SK-N-SH (cell line): ENCODE results near the gene TTC38. TPM values are rescaled to one million over a fixed set of nuclear protein-coding genes. Genes with fewer than 3 reads are reported as not detected.

Source experiments
- CTCF ChIA-PET: fragments of 300-600, 350-600 bp; formaldehyde crosslinking; extraction: SDS; loops from one replicate; lab custom pipeline; 2021; lab: Yijun Ruan, JAX
- POLR2A ChIA-PET: fragments of 350-600 bp; sonication (Branson Sonifier 250); formaldehyde crosslinking; extraction: SDS; loops from one replicate; lab custom pipeline; 2020; ENCODE audit warnings: antibody characterized with exemption, inconsistent platforms; lab: Yijun Ruan, JAX
- DNase-seq: peaks from one replicate; pipeline ENCODE4 v3.0.0; 2012
- H2AFZ ChIP-seq: fragments of 200-600 bp; sonication (generic); 2 replicates; pipeline ENCODE4 v1.8.1; 2016; ENCODE audit warnings: antibody characterized with exemption, mild to moderate bottlenecking, low read depth
- H3F3A ChIP-seq: fragments of 200-600 bp; sonication (generic); replicated peaks from 2 replicates; pipeline ENCODE3; 2016; ENCODE audit warnings: antibody characterized with exemption, mild to moderate bottlenecking; ENCODE audit not compliant: insufficient read depth
- H3K27ac ChIP-seq, 2 experiments: fragments of 200-500 bp in 1 of 2; fragments of 200-600 bp in 1 of 2; sonication (Bioruptor generic) in 1 of 2; sonication (generic), shearing (Covaris generic) in 1 of 2; 2 replicates each; pipeline versions ENCODE4 v1.5.1 to v1.6.1; 2014 to 2016; ENCODE audit warnings: low read depth in 2 of 2, inconsistent platforms in 1 of 2, low read length in 1 of 2, mild to moderate bottlenecking in 1 of 2, mixed read lengths in 1 of 2
- H3K27me3 ChIP-seq: fragments of 200-600 bp; sonication (generic), shearing (Covaris generic); 2 replicates; pipeline ENCODE4 v1.6.1; 2016; ENCODE audit warnings: mixed run types; ENCODE audit not compliant: insufficient read depth
- H3K36me3 ChIP-seq, 2 experiments: fragments of 200-500 bp in 1 of 2; fragments of 200-600 bp in 1 of 2; sonication (Bioruptor generic) in 1 of 2; sonication (generic) in 1 of 2; replicated peaks in 1 of 2; 2 replicates each; pipeline versions ENCODE3 to v1.5.1; 2014 to 2016; ENCODE audit warnings: low read length in 1 of 2, mild to moderate bottlenecking in 1 of 2; ENCODE audit not compliant: insufficient read depth in 2 of 2, control insufficient read depth in 1 of 2
- H3K4me1 ChIP-seq, 2 experiments: fragments of 200-500 bp in 1 of 2; fragments of 200-600 bp in 1 of 2; sonication (Bioruptor generic) in 1 of 2; sonication (generic), shearing (Covaris generic) in 1 of 2; 2 replicates each; pipeline versions ENCODE4 v1.5.1 to v1.6.1; 2014 to 2016; ENCODE audit warnings: low read depth in 1 of 2, low read length in 1 of 2, mixed run types in 1 of 2; ENCODE audit not compliant: insufficient read depth in 2 of 2, control insufficient read depth in 1 of 2
- H3K4me2 ChIP-seq: fragments of 200-600 bp; sonication (generic), shearing (Covaris generic); 2 replicates; pipeline ENCODE4 v1.6.1; 2017; ENCODE audit warnings: mixed run types
- H3K4me3 ChIP-seq, 2 experiments: fragments of 200-500 bp in 1 of 2; fragments of 200-600 bp in 1 of 2; sonication (Bioruptor generic) in 1 of 2; sonication (generic), shearing (Covaris generic) in 1 of 2; 2 replicates each; pipeline versions ENCODE4 v1.5.1 to v1.8.1; 2014 to 2016; ENCODE audit warnings: low read depth in 2 of 2, inconsistent platforms in 1 of 2, low read length in 1 of 2, mild to moderate bottlenecking in 1 of 2, mixed read lengths in 1 of 2, moderate library complexity in 1 of 2
- H3K79me2 ChIP-seq: fragments of 200-600 bp; sonication (generic); 2 replicates; pipeline ENCODE4 v1.8.1; 2017; ENCODE audit warnings: mild to moderate bottlenecking; ENCODE audit not compliant: insufficient read depth
- H3K9ac ChIP-seq: fragments of 200-600 bp; sonication (generic); 2 replicates; pipeline ENCODE4 v1.6.1; 2017; ENCODE audit warnings: mixed run types
- H3K9me2 ChIP-seq: fragments of 200-600 bp; sonication (generic); 2 replicates; pipeline ENCODE4 v1.6.1; 2017; ENCODE audit warnings: mixed run types
- H3K9me3 ChIP-seq: fragments of 200-600 bp; sonication (generic); 2 replicates; pipeline ENCODE4 v1.6.1; 2017; ENCODE audit warnings: mixed run types, mild to moderate bottlenecking, moderate library complexity
- H4K20me1 ChIP-seq: fragments of 200-600 bp; sonication (generic); 2 replicates; pipeline ENCODE4 v1.6.1; 2017; ENCODE audit warnings: mild to moderate bottlenecking, mixed run types; ENCODE audit not compliant: insufficient read depth
- CHD2 ChIP-seq: fragments of 150-350 bp; IDR thresholded peaks from 2 replicates; pipeline ENCODE4 v1.6.1; 2018; ENCODE audit warnings: low read length; ENCODE audit not compliant: partially characterized antibody
- EP300 ChIP-seq, 2 experiments: IDR thresholded peaks; 2 replicates each; pipeline versions ENCODE4 v1.4.0 to v1.6.1; 2012; ENCODE audit warnings: borderline replicate concordance in 1 of 2, low read depth in 1 of 2, low read length in 1 of 2
- FOXM1 ChIP-seq: IDR thresholded peaks from 2 replicates; pipeline ENCODE4 v1.4.0; 2012; ENCODE audit warnings: low read depth, mild to moderate bottlenecking
- IRF3 ChIP-seq: fragments of 150-350 bp; IDR thresholded peaks from 2 replicates; pipeline ENCODE4 v1.6.1; 2016; ENCODE audit warnings: mild to moderate bottlenecking, low read depth, low read length
- NFIC ChIP-seq: IDR thresholded peaks from 2 replicates; pipeline ENCODE4 v1.4.0; 2012; ENCODE audit warnings: borderline replicate concordance
- NRF1 ChIP-seq: IDR thresholded peaks from 2 replicates; pipeline ENCODE4 v1.6.1; 2012; ENCODE audit warnings: low read depth, mild to moderate bottlenecking, low read length
- PBX3 ChIP-seq: IDR thresholded peaks from 2 replicates; pipeline ENCODE4; 2012
- POLR2AphosphoS5 ChIP-seq: IDR thresholded peaks from 2 replicates; pipeline ENCODE4 v1.6.1; 2012; ENCODE audit warnings: low read depth, low read length
- RCOR1 ChIP-seq: fragments of 150-350 bp; IDR thresholded peaks from 2 replicates; pipeline ENCODE4 v1.6.1; 2017; ENCODE audit warnings: antibody characterized with exemption, low read length
- RXRA ChIP-seq: IDR thresholded peaks from 2 replicates; pipeline ENCODE4 v1.4.0; 2012; ENCODE audit warnings: low read depth, mild to moderate bottlenecking, borderline replicate concordance
- SMC3 ChIP-seq: IDR thresholded peaks from 2 replicates; pipeline ENCODE4 v1.6.1; 2012; ENCODE audit warnings: low read depth, low read length, improper control_type of control experiment
- TCF12 ChIP-seq: IDR thresholded peaks from 2 replicates; pipeline ENCODE4 v1.4.0; 2012
- TEAD4 ChIP-seq: IDR thresholded peaks from 2 replicates; pipeline ENCODE4 v1.4.0; 2012; ENCODE audit warnings: mild to moderate bottlenecking, borderline replicate concordance; ENCODE audit not compliant: insufficient read depth
- USF1 ChIP-seq: IDR thresholded peaks from 2 replicates; pipeline ENCODE4 v1.4.0; 2012; ENCODE audit warnings: low read depth, borderline replicate concordance
- USF2 ChIP-seq: fragments of 150-350 bp; IDR thresholded peaks from 2 replicates; pipeline ENCODE4 v1.6.1; 2017; ENCODE audit warnings: antibody characterized with exemption, low read length, low read depth, borderline replicate concordance
- WGBS: methylation state at CpG from one replicate; pipeline ENCODE4 v1.1.6; 2017; ENCODE audit warnings: low lambda C conversion rate; 5-methylcytosine and 5-hydroxymethylcytosine counted together
- polyA plus RNA-seq, 3 experiments: library from polyadenylated mRNA; depleted of rRNA; stranded (reverse); fragments of >200 nt; gene quantifications; 2 replicates each; pipeline ENCODE4 v1.2.3, GENCODE V29; 2012

Gene TTC38
- polyA plus RNA-seq, 1 of the 3 experiments (the other 2 are of a cell fraction): 24.0 TPM

- TF ChIP-seq CHD2 (no peak), RCOR1 (no peak), TEAD4 (no peak), USF1 (no peak), PBX3 (no peak)
Observed at GRCh38 chr22:46286941-46287872, 19.4 kb downstream of the TTC38 start (continued).

GRCh38 chr22:46287873-46288751, 20.3 kb downstream of the TTC38 start:
- 97% methylated on average over 10 of the region's 24 CpGs for WGBS
- Histone ChIP-seq H3K9me2 (no peaks in the 10 kb centered on the region), H3K79me2 (no peaks in the 10 kb centered on the region), H3F3A (no peaks in the 10 kb centered on the region), H3K9ac (no peak overlapping the region), H3K4me3 (no peak overlapping the region), H3K4me2 (no peak overlapping the region), H3K36me3 (peaks cover 12 to 35% of the 10 kb centered on the region in 2 experiments), H3K27me3 (no peaks in the 10 kb centered on the region), H3K4me1 (no peaks in the 10 kb centered on the region), H3K27ac (no peak overlapping the region), H3K9me3 (no peaks in the 10 kb centered on the region), H4K20me1 (no peaks in the 10 kb centered on the region), H2AFZ (no peak overlapping the region)
- CTCF ChIA-PET: no interaction called here
- TF ChIP-seq POLR2AphosphoS5: no peak
- TF ChIP-seq RCOR1: no peak
- no peak for TF ChIP-seq EP300 (IDR thresholded peaks at IDR 0.05; ENCODE audit: borderline replicate concordance in 1 of 2, low read depth in 1 of 2, low read length in 1 of 2)
- no peak for TF ChIP-seq NRF1
- no peak for TF ChIP-seq USF1
- TF ChIP-seq RXRA: no peak
- no peak for TF ChIP-seq IRF3
- TF ChIP-seq PBX3: no peak
- TF ChIP-seq TCF12: no peak
- no peak for TF ChIP-seq CHD2
- no peak for TF ChIP-seq USF2
- TF ChIP-seq NFIC: no peak
- no peak for TF ChIP-seq FOXM1
- no peak for TF ChIP-seq SMC3
- POLR2A ChIA-PET: interaction anchor here (2.9 kb wide), 1 partner anchor 8 kb away, joined by 8 read pairs; the partner anchor contains the start of gene GTSE1
- no peak for DNase-seq
